HG03139 (cell line): Measurements from ENCODE around the gene LRRC59.
"Not testable (repeated sequence)": the region's sequence is repeated elsewhere in the genome, so short reads cannot be mapped to it uniquely, and the experiment has no call there.

Source experiments
- ATAC-seq: cut with Tn5 transposase; IDR thresholded peaks from one replicate; pipeline ENCODE4 v1.9.1; 2021; ENCODE audit not compliant: unreplicated experiment

LRRC59 gene

GRCh38 chr17:50424996-50425681, 27.8 kb upstream of the LRRC59 start:
- no peak for ATAC-seq

GRCh38 chr17:50424246-50424995, 27.1 kb upstream of the LRRC59 start:
- ATAC-seq: no peak

GRCh38 chr17:50423553-50424159, 26.3 kb upstream of the LRRC59 start:
- ATAC-seq: no peak

- no peak for ATAC-seq
These were observed 25.4 kb upstream of the LRRC59 start for GRCh38 chr17:50422738-50423137.

- ATAC-seq: no peak
These were observed 24.2 kb upstream of the LRRC59 start for GRCh38 chr17:50421308-50422051.

- no peak for ATAC-seq
These were observed 23.2 kb upstream of the LRRC59 start for GRCh38 chr17:50420419-50421112.

GRCh38 chr17:50419577-50419976, 22.3 kb upstream of the LRRC59 start:
- ATAC-seq: not testable (repeated sequence)

GRCh38 chr17:50414808-50415207, 17.5 kb upstream of the LRRC59 start:
- no peak for ATAC-seq

- ATAC-seq: no peak
These were observed 14.9 kb upstream of the LRRC59 start for GRCh38 chr17:50412188-50412732.

GRCh38 chr17:50407921-50408320, 10.6 kb upstream of the LRRC59 start:
- no peak for ATAC-seq

GRCh38 chr17:50406578-50406977, 9.3 kb upstream of the LRRC59 start:
- ATAC-seq: no peak

GRCh38 chr17:50405351-50405750, 8.0 kb upstream of the LRRC59 start:
- not testable (repeated sequence) for ATAC-seq

GRCh38 chr17:50399591-50399990, 2.3 kb upstream of the LRRC59 start:
- ATAC-seq: not testable (repeated sequence)

- not testable (repeated sequence) for ATAC-seq
These were observed 1.3 kb upstream of the LRRC59 start for GRCh38 chr17:50398672-50399071.

- no peak for ATAC-seq
These were observed 579 bp upstream of the LRRC59 start for GRCh38 chr17:50397919-50398285.

- no peak for ATAC-seq
These were observed 837 bp downstream of the LRRC59 start for GRCh38 chr17:50396261-50397110.

GRCh38 chr17:50394711-50395110, 2.6 kb downstream of the LRRC59 start:
- no peak for ATAC-seq

- ATAC-seq: no peak
These were observed 3.6 kb downstream of the LRRC59 start for GRCh38 chr17:50393700-50394099.

- no peak for ATAC-seq
These were observed 4.7 kb downstream of the LRRC59 start for GRCh38 chr17:50392621-50393020.

GRCh38 chr17:50389534-50389933, 7.8 kb downstream of the LRRC59 start:
- no peak for ATAC-seq
